IMR-90 (cell line): Measurements from ENCODE around the gene ACTR1A. TPM values are rescaled to one million over a fixed set of nuclear protein-coding genes. Genes with fewer than 3 reads are reported as not detected.

ENCODE experiments used
- POLR2A ChIP-seq: IDR thresholded peaks from 2 replicates; pipeline ENCODE4 v1.6.1; 2012; ENCODE audit warnings: mild to moderate bottlenecking, low read depth, low read length
- microRNA-seq, 2 experiments: library from miRNA; stranded (forward) in 1 of 2; unstranded in 1 of 2; fragments of 10-50 nt in 1 of 2; fragments of <30 nt in 1 of 2; gene quantifications in 1 of 2; microRNA quantifications in 1 of 2; one replicate each; pipeline versions ENCODE3 to v1.1.0; 2013 to 2020; ENCODE audit not compliant: insufficient read depth in 1 of 2, insufficient read length in 1 of 2, unreplicated experiment in 1 of 2
- polyA plus RNA-seq, 3 experiments: library from polyadenylated mRNA; depleted of rRNA; stranded (reverse); fragments of >200 nt; gene quantifications; 2 replicates each; pipeline ENCODE4 v1.2.3, GENCODE V29; 2012; ENCODE audit warnings: low replicate concordance in 1 of 3
- small RNA-seq, 5 experiments: library from RNA; depleted of rRNA; stranded (forward); fragments of <200 nt; gene quantifications; one replicate each; pipeline ENCODE3, GENCODE V24; 2012
- total RNA-seq: library from RNA; depleted of rRNA; stranded (reverse); fragments of >200 nt; gene quantifications from 2 replicates; pipeline ENCODE4 v1.2.3, GENCODE V29; 2012; rRNA removed
- TF ChIP-seq, protein P1 (sequence below): fragments of 150-350 bp; IDR thresholded peaks from 2 replicates; pipeline ENCODE4 v1.6.1; 2016; ENCODE audit warnings: low read depth, mild to moderate bottlenecking, low read length, moderate library complexity, borderline replicate concordance

ACTR1A gene
- total and polyA plus RNA-seq, 2 of the 4 experiments (the other 2 are of a cell fraction): 142 to 157 TPM

DNA sequence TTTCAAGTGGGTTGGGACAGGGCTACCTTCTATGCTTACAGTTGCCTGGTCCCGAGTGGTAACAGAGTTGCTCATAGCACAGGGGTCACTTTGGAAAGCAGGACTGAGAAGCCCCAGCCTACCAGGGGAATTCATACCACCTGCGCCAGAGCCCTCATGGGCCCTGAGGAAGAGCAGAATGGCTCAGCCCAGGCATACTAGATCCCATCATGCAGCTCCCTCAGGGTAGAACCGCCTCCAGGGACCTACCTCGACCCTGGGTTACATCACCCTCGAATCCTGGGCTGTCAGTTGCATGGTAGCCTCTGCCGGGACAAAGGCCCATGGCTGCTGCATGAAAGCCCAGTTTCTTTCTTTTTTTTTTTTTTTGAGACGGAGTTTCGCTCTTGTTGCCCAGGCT lies 73.0 kb downstream of the ACTR1A start (continued):
- TF ChIP-seq, protein P1, sequence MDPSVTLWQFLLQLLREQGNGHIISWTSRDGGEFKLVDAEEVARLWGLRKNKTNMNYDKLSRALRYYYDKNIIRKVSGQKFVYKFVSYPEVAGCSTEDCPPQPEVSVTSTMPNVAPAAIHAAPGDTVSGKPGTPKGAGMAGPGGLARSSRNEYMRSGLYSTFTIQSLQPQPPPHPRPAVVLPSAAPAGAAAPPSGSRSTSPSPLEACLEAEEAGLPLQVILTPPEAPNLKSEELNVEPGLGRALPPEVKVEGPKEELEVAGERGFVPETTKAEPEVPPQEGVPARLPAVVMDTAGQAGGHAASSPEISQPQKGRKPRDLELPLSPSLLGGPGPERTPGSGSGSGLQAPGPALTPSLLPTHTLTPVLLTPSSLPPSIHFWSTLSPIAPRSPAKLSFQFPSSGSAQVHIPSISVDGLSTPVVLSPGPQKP: no peak
- TF ChIP-seq POLR2A: no peak

Small RNAs within 50 kb of the gene (microRNA-seq; reads per million reads assigned to microRNA genes)
- 408 to 6,961 reads per million in 2 experiments for gene MIR146B

Small RNAs within 50 kb of the gene (small RNA-seq; reads per million reads assigned to genes)
- 15.1 to 1,738 (median 294) reads per million in 5 experiments for gene MIR146B

Other genes with a start within 250 kb of the ACTR1A start
- gene NFKB2, start 107.0 kb downstream of the ACTR1A start, total RNA-seq: 16.1 TPM in 2 replicates
- gene NFKB2, start 107.0 kb downstream of the ACTR1A start, polyA plus RNA-seq (2012; rRNA removed): 32.3 and 34.7 TPM in 2 replicates
- gene PSD, start 83.9 kb downstream of the ACTR1A start, total RNA-seq: 1.4 and 2.0 TPM in 2 replicates
- 4.4 and 5.8 TPM in 2 replicates for gene PSD, start 83.9 kb downstream of the ACTR1A start, polyA plus RNA-seq (2012; rRNA removed)
- 2.5 and 3.0 TPM in 2 replicates for gene FBXL15, start 81.9 kb downstream of the ACTR1A start, total RNA-seq
- 8.4 and 13.6 TPM in 2 replicates for gene FBXL15, start 81.9 kb downstream of the ACTR1A start, polyA plus RNA-seq (2012; rRNA removed)
- 43.6 and 55.7 TPM in 2 replicates for gene CUEDC2, start 70.1 kb downstream of the ACTR1A start, total RNA-seq
- gene CUEDC2, start 70.1 kb downstream of the ACTR1A start, polyA plus RNA-seq (2012; rRNA removed): 84.9 and 87.6 TPM in 2 replicates
- not detected in 2 replicates for gene C10orf95, start 51.2 kb downstream of the ACTR1A start, total RNA-seq
- gene C10orf95, start 51.2 kb downstream of the ACTR1A start, polyA plus RNA-seq (2012; rRNA removed): not detected in 2 replicates
- 2.2 TPM in 2 replicates for gene SUFU, start 1.3 kb upstream of the ACTR1A start, total RNA-seq
- gene SUFU, start 1.3 kb upstream of the ACTR1A start, polyA plus RNA-seq (2012; rRNA removed): 10.0 and 11.0 TPM in 2 replicates
- gene TRIM8, start 141.8 kb upstream of the ACTR1A start, total RNA-seq: 25.5 and 30.0 TPM in 2 replicates
- gene TRIM8, start 141.8 kb upstream of the ACTR1A start, polyA plus RNA-seq (2012; rRNA removed): 124 and 126 TPM in 2 replicates
- gene ARL3, start 211.7 kb upstream of the ACTR1A start, total RNA-seq: 5.0 and 11.7 TPM in 2 replicates
- gene ARL3, start 211.7 kb upstream of the ACTR1A start, polyA plus RNA-seq (2012; rRNA removed): 12.9 and 14.3 TPM in 2 replicates
- gene SFXN2, start 211.9 kb upstream of the ACTR1A start, total RNA-seq: 4.2 and 11.7 TPM in 2 replicates
- 6.9 TPM in 2 replicates for gene SFXN2, start 211.9 kb upstream of the ACTR1A start, polyA plus RNA-seq (2012; rRNA removed)
- gene WBP1L, start 241.2 kb upstream of the ACTR1A start, total RNA-seq: 29.2 and 31.0 TPM in 2 replicates
- 20.7 and 22.2 TPM in 2 replicates for gene WBP1L, start 241.2 kb upstream of the ACTR1A start, polyA plus RNA-seq (2012; rRNA removed)